Measurements from ENCODE around the gene RPP14. TPM values are rescaled to one million over a fixed set of nuclear protein-coding genes. Genes with fewer than 3 reads are reported as not detected.
"Not testable (repeated sequence)": the region's sequence is repeated elsewhere in the genome, so short reads cannot be mapped to it uniquely, and the experiment has no call there.

The RPP14 gene
- total RNA-seq, 1 donor from 2014 or later: 18.4 TPM

DNA sequence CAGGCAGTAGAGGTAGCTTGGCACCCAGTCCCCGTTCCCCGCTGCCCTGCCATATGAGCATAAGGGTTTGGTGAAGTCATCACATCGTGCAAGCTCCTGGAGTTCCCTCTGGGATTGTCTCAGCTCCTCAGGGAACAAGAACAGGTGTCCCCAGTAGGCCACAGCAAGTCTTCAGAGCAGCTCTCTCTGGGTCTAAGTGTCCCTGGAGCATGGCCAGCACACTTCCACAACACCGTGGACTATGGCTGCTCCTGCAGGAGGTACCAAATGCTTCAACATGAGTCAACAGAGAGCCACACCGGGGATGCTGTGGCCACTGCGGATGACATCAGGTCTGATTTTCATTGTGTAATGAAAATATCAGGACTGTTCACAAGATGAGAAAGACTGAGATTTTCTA lies 45.3 kb upstream of the RPP14 start:
- Mint-ChIP-seq H3K4me3 (ENCODE audit: unreplicated experiment) (no peak overlapping the region), H3K36me3 (ENCODE audit: unreplicated experiment) (peaks cover 9% of the 10 kb centered on the region), H3K9me3 (ENCODE audit: unreplicated experiment) (peaks cover 2% of the 10 kb centered on the region), H3K27me3 (ENCODE audit: unreplicated experiment) (no peaks in the 10 kb centered on the region), H3K4me1 (ENCODE audit: low read depth, unreplicated experiment) (peaks cover 9% of the 10 kb centered on the region), H3K27ac (ENCODE audit: unreplicated experiment) (no peak overlapping the region)
- no peak for TF ChIP-seq CTCF (IDR thresholded peaks at IDR 0.05; ENCODE audit: partially characterized antibody, unreplicated experiment)
- no peak for DNase-seq

DNA sequence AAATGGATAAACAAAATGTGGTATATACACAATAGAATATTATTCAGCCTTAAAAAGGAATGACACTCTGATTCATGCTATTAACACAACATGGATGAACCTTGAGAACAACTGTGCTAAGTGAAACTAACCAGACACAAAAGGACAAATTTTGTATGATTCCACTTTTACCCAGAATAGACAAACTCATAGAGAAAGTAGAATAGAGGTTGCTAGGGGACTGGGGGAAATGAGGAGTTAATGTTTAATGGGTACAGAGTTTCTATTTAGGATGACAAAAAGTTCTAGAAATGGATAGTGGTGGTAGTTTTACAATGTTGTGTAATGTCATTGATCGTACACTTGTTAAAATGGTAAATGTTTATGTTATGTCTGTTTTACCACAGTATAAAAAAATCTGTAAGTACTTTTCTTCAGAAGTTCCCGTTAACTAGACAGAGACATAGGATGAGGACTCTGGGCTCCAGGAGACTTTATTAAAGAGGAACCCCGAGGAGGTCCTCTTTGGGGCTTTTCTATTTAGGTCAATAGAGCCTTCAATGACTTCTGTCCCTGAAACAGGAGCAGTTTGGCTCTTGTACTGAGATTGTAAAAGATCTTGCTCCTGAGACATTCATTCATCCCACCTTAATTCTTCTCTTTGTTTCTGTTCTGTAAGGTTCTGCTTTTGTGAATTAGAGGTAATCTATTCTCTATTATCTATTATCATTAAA lies 43.9 kb upstream of the RPP14 start:
- Mint-ChIP-seq H3K9me3 (ENCODE audit: unreplicated experiment) (peaks cover 2% of the 10 kb centered on the region), H3K4me1 (ENCODE audit: low read depth, unreplicated experiment) (peaks cover 9% of the 10 kb centered on the region), H3K27ac (ENCODE audit: unreplicated experiment) (no peak overlapping the region), H3K36me3 (ENCODE audit: unreplicated experiment) (peaks cover 9% of the 10 kb centered on the region), H3K4me3 (ENCODE audit: unreplicated experiment) (no peak overlapping the region), H3K27me3 (ENCODE audit: unreplicated experiment) (no peaks in the 10 kb centered on the region)
- TF ChIP-seq CTCF (IDR thresholded peaks at IDR 0.05; ENCODE audit: partially characterized antibody, unreplicated experiment): no peak
- no peak for DNase-seq

- no peak for TF ChIP-seq CTCF (IDR thresholded peaks at IDR 0.05; ENCODE audit: partially characterized antibody, unreplicated experiment)
- no peak for DNase-seq
- Mint-ChIP-seq H3K36me3 (ENCODE audit: unreplicated experiment) (no peaks in the 10 kb centered on the region), H3K9me3 (ENCODE audit: unreplicated experiment) (no peaks in the 10 kb centered on the region), H3K4me3 (ENCODE audit: unreplicated experiment) (no peak overlapping the region), H3K27ac (ENCODE audit: unreplicated experiment) (no peak overlapping the region), H3K27me3 (ENCODE audit: unreplicated experiment) (no peaks in the 10 kb centered on the region), H3K4me1 (ENCODE audit: low read depth, unreplicated experiment) (peaks cover 3% of the 10 kb centered on the region)
Observed at GRCh38 chr3:58266577-58266976, 39.5 kb upstream of the RPP14 start.

GRCh38 chr3:58267543-58267942 lies 38.5 kb upstream of the RPP14 start:
- not testable (repeated sequence) for H3K27ac Mint-ChIP-seq (ENCODE audit: unreplicated experiment); DNase-seq; H3K9me3 Mint-ChIP-seq (ENCODE audit: unreplicated experiment); H3K4me1 Mint-ChIP-seq (ENCODE audit: low read depth, unreplicated experiment); H3K36me3 Mint-ChIP-seq (ENCODE audit: unreplicated experiment); H3K4me3 Mint-ChIP-seq (ENCODE audit: unreplicated experiment); H3K27me3 Mint-ChIP-seq (ENCODE audit: unreplicated experiment)

DNA sequence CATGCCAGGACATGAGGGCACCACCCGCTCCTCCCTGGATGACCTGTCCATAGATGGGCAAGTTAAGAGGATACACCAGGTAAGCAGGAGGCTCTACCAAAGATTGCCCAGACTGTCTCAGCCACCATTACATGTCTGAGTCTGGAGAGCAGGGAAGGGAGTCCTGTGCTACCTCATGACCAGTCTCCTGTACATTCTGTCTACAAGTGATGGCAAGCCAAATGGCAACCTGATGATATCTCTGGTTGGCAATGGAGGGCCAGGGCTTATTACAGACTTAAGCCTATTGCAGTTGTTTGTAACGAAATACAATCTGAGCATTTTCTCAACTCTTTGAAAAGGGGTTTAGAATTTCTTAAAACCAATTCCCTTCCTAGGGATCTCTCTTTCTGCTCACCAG lies 36.7 kb upstream of the RPP14 start:
- Mint-ChIP-seq H3K4me3 (ENCODE audit: unreplicated experiment) (no peak overlapping the region), H3K4me1 (ENCODE audit: low read depth, unreplicated experiment) (peaks cover 3% of the 10 kb centered on the region), H3K27me3 (ENCODE audit: unreplicated experiment) (no peaks in the 10 kb centered on the region), H3K36me3 (ENCODE audit: unreplicated experiment) (peaks cover 4% of the 10 kb centered on the region), H3K27ac (ENCODE audit: unreplicated experiment) (no peak overlapping the region), H3K9me3 (ENCODE audit: unreplicated experiment) (no peaks in the 10 kb centered on the region)
- no peak for DNase-seq
- TF ChIP-seq CTCF (IDR thresholded peaks at IDR 0.05; ENCODE audit: partially characterized antibody, unreplicated experiment): no peak

Measured in glutamatergic neuron (in vitro differentiated cells).